HG02798 (cell line): ENCODE data around the gene TMEM256.

Experiments used
- ATAC-seq: cut with Tn5 transposase; IDR thresholded peaks from one replicate; pipeline ENCODE4 v1.9.1; 2021; ENCODE audit warnings: mild to moderate bottlenecking; ENCODE audit not compliant: unreplicated experiment, poor library complexity

TMEM256 gene

GRCh38 chr17:7403977-7404736 is at the start of gene TMEM256:
TSS of gene TMEM256 (minus strand) at chr17:7404097. CDS start at chr17:7404084, 13 bp downstream.
- peak; percentile 95 for ATAC-seq

- no peak for ATAC-seq
Measured at GRCh38 chr17:7448461-7448860, 44.6 kb upstream of the TMEM256 start.

- peak; percentile 13 for ATAC-seq
Measured at GRCh38 chr17:7445619-7445968, 41.7 kb upstream of the TMEM256 start.

GRCh38 chr17:7444682-7445618 is 41.1 kb upstream of the TMEM256 start, which contains the start of gene CHRNB1:
TSS of gene CHRNB1 (plus strand) at chr17:7445061. CDS start at chr17:7445128, 67 bp downstream.
- peak; percentile 62 for ATAC-seq

- no peak for ATAC-seq
Measured at GRCh38 chr17:7443499-7444485, 39.9 kb upstream of the TMEM256 start.

GRCh38 chr17:7442142-7442541 is 38.2 kb upstream of the TMEM256 start:
- no peak for ATAC-seq

- ATAC-seq, result no peak
Measured at GRCh38 chr17:7441266-7441665, 37.4 kb upstream of the TMEM256 start.

- ATAC-seq, result no peak
Measured at GRCh38 chr17:7440834-7441195, 36.9 kb upstream of the TMEM256 start.

- no peak for ATAC-seq
Measured at GRCh38 chr17:7440113-7440833, 36.4 kb upstream of the TMEM256 start.

GRCh38 chr17:7439462-7440112 is 35.7 kb upstream of the TMEM256 start, which contains the start of gene FGF11:
TSS of gene FGF11 (plus strand) at chr17:7439512. CDS start at chr17:7439621, 109 bp downstream.
- ATAC-seq, result no peak

GRCh38 chr17:7438656-7439460 is 35.0 kb upstream of the TMEM256 start:
- ATAC-seq, result no peak

GRCh38 chr17:7437950-7438614 is 34.2 kb upstream of the TMEM256 start:
- ATAC-seq, result no peak

- ATAC-seq, result no peak
Measured at GRCh38 chr17:7437369-7437863, 33.5 kb upstream of the TMEM256 start.

- ATAC-seq, result peak; percentile 20
Measured at GRCh38 chr17:7436556-7437368, 32.9 kb upstream of the TMEM256 start.

- no peak for ATAC-seq
Measured at GRCh38 chr17:7435676-7436555, 32.0 kb upstream of the TMEM256 start.

GRCh38 chr17:7432296-7432695 is 28.4 kb upstream of the TMEM256 start:
- ATAC-seq, result no peak
